Measurements from ENCODE around the gene LRP10. TPM values are rescaled to one million over a fixed set of nuclear protein-coding genes. Genes with fewer than 3 reads are reported as not detected.

The LRP10 gene
- total RNA-seq, 4 donors from 2014 or later = 31.1 to 109 (median 60.1) TPM

GRCh38 chr14:22875003-22875747, 3.6 kb downstream of the LRP10 start:
- no peak overlapping the region for H3K27ac ChIP-seq
- in situ Hi-C loops (cut with MboI; ENCODE audit: low sequenced_read_pairs in 4 of 4) = no loop called here
- ATAC-seq = no peak

DNA sequence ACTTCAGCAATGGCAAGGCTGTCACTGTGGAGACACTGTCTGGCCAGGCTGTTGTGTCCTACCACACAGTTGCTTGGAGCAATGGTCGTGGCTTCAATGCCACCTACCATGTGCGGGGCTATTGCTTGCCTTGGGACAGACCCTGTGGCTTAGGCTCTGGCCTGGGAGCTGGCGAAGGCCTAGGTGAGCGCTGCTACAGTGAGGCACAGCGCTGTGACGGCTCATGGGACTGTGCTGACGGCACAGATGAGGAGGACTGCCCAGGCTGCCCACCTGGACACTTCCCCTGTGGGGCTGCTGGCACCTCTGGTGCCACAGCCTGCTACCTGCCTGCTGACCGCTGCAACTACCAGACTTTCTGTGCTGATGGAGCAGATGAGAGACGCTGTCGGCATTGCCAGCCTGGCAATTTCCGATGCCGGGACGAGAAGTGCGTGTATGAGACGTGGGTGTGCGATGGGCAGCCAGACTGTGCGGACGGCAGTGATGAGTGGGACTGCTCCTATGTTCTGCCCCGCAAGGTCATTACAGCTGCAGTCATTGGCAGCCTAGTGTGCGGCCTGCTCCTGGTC, 4.3 kb downstream of the LRP10 start:
- in situ Hi-C loops (cut with MboI; ENCODE audit: low sequenced_read_pairs in 4 of 4) = no loop called here
- no peak for TF ChIP-seq POLR2A (IDR thresholded peaks at IDR 0.05)
- TF ChIP-seq, protein P1, sequence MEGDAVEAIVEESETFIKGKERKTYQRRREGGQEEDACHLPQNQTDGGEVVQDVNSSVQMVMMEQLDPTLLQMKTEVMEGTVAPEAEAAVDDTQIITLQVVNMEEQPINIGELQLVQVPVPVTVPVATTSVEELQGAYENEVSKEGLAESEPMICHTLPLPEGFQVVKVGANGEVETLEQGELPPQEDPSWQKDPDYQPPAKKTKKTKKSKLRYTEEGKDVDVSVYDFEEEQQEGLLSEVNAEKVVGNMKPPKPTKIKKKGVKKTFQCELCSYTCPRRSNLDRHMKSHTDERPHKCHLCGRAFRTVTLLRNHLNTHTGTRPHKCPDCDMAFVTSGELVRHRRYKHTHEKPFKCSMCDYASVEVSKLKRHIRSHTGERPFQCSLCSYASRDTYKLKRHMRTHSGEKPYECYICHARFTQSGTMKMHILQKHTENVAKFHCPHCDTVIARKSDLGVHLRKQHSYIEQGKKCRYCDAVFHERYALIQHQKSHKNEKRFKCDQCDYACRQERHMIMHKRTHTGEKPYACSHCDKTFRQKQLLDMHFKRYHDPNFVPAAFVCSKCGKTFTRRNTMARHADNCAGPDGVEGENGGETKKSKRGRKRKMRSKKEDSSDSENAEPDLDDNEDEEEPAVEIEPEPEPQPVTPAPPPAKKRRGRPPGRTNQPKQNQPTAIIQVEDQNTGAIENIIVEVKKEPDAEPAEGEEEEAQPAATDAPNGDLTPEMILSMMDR (IDR thresholded peaks at IDR 0.05 in 4 of 5, conservative IDR thresholded peaks at IDR 0.05 in 1 of 5) = no peak

More at GRCh38 chr14:22875003-22875747, 3.6 kb downstream of the LRP10 start:
- no peaks in the 10 kb centered on the region for H3K9me3 ChIP-seq
- peaks cover 16 to 19% of the 10 kb centered on the region in 2 donors for H3K4me1 ChIP-seq
- TF ChIP-seq, protein P1 (IDR thresholded peaks at IDR 0.05 in 4 of 5, conservative IDR thresholded peaks at IDR 0.05 in 1 of 5) = no peak
- no peak for TF ChIP-seq POLR2A (IDR thresholded peaks at IDR 0.05)
- H3K27me3 ChIP-seq = no peaks in the 10 kb centered on the region
- H3K36me3 ChIP-seq = peaks cover 0 to 63% of the 10 kb centered on the region in 2 donors
- intact Hi-C loops (cut with DNase I; ENCODE audit: low total_unique reads) = no loop called here
- no peak overlapping the region for H3K4me3 ChIP-seq
- no peak for DNase-seq

GRCh38 chr14:22877000-22877501, 5.5 kb downstream of the LRP10 start:
- H3K27me3 ChIP-seq = peaks cover 0 to 3% (median 0%) of the 10 kb centered on the region in 3 donors
- TF ChIP-seq, protein P1 (IDR thresholded peaks at IDR 0.05 in 4 of 5, conservative IDR thresholded peaks at IDR 0.05 in 1 of 5) = no peak
- TF ChIP-seq POLR2A (IDR thresholded peaks at IDR 0.05) = no peak
- H3K4me1 ChIP-seq = peaks cover 8 to 10% of the 10 kb centered on the region in 2 donors
- H3K27ac ChIP-seq = no peak overlapping the region
- DNase-seq (no peak), ATAC-seq (no peak)
- peaks cover 0 to 63% of the 10 kb centered on the region in 2 donors for H3K36me3 ChIP-seq
- no peak overlapping the region for H3K4me3 ChIP-seq
- intact Hi-C loops (cut with DNase I; ENCODE audit: low total_unique reads) = no loop called here
- in situ Hi-C loops (cut with MboI; ENCODE audit: low sequenced_read_pairs in 4 of 4) = no loop called here
- H3K9me3 ChIP-seq = no peaks in the 10 kb centered on the region

More for the DNA sequence above, 4.3 kb downstream of the LRP10 start:
- H3K4me1 ChIP-seq = peaks cover 10 to 12% of the 10 kb centered on the region in 2 donors
- intact Hi-C loops (cut with DNase I; ENCODE audit: low total_unique reads) = no loop called here
- H3K4me3 ChIP-seq = no peak overlapping the region
- no peak for DNase-seq
- peaks cover 0 to 63% of the 10 kb centered on the region in 2 donors for H3K36me3 ChIP-seq
- no peak for ATAC-seq
- H3K27ac ChIP-seq = no peak overlapping the region
- no peaks in the 10 kb centered on the region for H3K9me3 ChIP-seq
- no peaks in the 10 kb centered on the region for H3K27me3 ChIP-seq

DNA sequence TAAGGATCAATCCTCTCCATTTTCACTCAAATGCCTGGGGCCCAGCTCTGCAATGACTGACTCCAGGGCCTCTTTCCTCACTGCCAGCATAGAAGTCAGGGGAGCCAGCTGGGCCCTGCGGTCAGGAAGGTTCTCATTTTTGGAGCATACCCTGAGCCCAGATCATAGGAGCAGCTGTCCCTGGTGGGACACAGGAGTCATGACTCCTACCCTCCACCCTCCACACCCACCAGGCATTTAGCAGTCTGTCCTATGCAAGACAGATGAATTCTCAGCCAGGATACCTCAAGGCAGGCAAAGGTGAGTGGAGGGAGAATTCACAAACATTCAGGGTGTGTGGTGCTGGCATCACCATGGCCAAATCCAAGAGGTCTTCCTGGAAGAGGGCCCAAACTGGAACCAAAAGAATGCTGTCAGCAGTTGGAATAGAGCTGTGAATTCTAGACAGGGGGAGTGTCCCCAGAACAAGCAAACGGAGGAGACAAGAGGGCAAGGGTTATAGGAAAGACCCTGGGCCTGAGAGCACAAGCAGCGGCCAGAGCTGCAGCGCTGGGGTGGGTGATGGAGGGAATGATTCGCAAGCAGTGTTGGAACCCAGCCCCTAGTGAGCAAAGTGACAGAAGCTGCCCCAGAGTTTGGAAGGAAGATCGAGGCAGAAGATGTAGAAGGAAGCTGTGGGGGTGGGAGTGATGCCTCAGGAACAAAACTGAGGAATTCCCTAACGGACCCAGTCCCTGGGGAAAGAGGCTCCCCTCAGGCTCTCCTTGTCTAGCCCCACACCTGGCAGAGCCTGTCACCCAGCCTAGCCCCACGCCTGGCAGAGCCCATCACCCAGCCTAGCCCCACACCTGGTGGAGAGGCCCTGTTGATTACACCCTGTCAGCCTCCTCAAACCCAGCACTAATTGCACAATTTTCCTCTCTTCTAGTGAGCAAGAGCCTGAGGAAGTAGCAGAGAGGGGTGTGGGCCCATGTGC, 7.0 kb downstream of the LRP10 start:
- Histone ChIP-seq H3K27me3 (peaks cover 4 to 7% (median 5%) of the 10 kb centered on the region in 3 donors), H3K36me3 (peaks cover 0 to 57% of the 10 kb centered on the region in 2 donors), H3K9me3 (no peaks in the 10 kb centered on the region), H3K4me3 (no peak overlapping the region), H3K4me1 (no peaks in the 10 kb centered on the region), H3K27ac (no peak overlapping the region)
- DNase-seq (no peak), ATAC-seq (no peak)
- no peak for TF ChIP-seq POLR2A (IDR thresholded peaks at IDR 0.05)
- TF ChIP-seq, protein P1 (IDR thresholded peaks at IDR 0.05 in 4 of 5, conservative IDR thresholded peaks at IDR 0.05 in 1 of 5) = no peak
- in situ Hi-C loops (cut with MboI; ENCODE audit: low sequenced_read_pairs in 4 of 4) (no loop called here), intact Hi-C loops (cut with DNase I; ENCODE audit: low total_unique reads) (no loop called here)
